Calu3 (cell line): ENCODE measurements around the gene PDE6A. TPM values are rescaled to one million over a fixed set of nuclear protein-coding genes. Genes with fewer than 3 reads are reported as not detected.

ENCODE experiments used
- BruUV-seq: library from RNA; stranded (reverse); fragments of 400-500 nt; replicated peaks from 2 replicates; lab custom pipeline; 2021; lab: Mats Ljungman, UMichigan
- CTCF ChIA-PET: fragments of 300-600 bp; sonication (Branson Sonifier 250); formaldehyde crosslinking; loops from one replicate; lab custom pipeline; 2022; ENCODE audit warnings: antibody characterized with exemption; lab: Charles Lee
- DNase-seq: peaks from one replicate; pipeline ENCODE4 v3.0.0; 2022
- H3K27ac Mint-ChIP-seq: one replicate; pipeline ENCODE4 v1.8.0; 2022; ENCODE audit warnings: mixed read lengths; ENCODE audit not compliant: unreplicated experiment
- H3K27me3 Mint-ChIP-seq: one replicate; pipeline ENCODE4 v1.8.0; 2022; ENCODE audit warnings: mixed read lengths; ENCODE audit not compliant: unreplicated experiment
- H3K36me3 Mint-ChIP-seq: one replicate; pipeline ENCODE4 v1.8.0; 2022; ENCODE audit warnings: mild to moderate bottlenecking, moderate library complexity, mixed read lengths; ENCODE audit not compliant: insufficient read depth, unreplicated experiment
- H3K4me1 Mint-ChIP-seq: one replicate; pipeline ENCODE4 v1.8.0; 2022; ENCODE audit warnings: mild to moderate bottlenecking, low read depth, mixed read lengths; ENCODE audit not compliant: unreplicated experiment
- H3K4me3 Mint-ChIP-seq: one replicate; pipeline ENCODE4 v1.8.0; 2022; ENCODE audit warnings: mild to moderate bottlenecking, low read depth, moderate library complexity, mixed read lengths; ENCODE audit not compliant: unreplicated experiment
- H3K9me3 Mint-ChIP-seq: one replicate; pipeline ENCODE4 v1.8.0; 2022; ENCODE audit warnings: low read depth, mixed read lengths; ENCODE audit not compliant: unreplicated experiment
- CTCF ChIP-seq: fragments of 200-600 bp; IDR thresholded peaks from one replicate; pipeline ENCODE4 v1.8.0; 2022; ENCODE audit warnings: antibody characterized with exemption; ENCODE audit not compliant: unreplicated experiment
- intact Hi-C: fragments of 100-400 bp; cut with micrococcal nuclease; formaldehyde crosslinking; loops from one replicate; pipeline ENCODE4 v1.10.0; 2022; ENCODE audit not compliant: unreplicated experiment
- total RNA-seq: library from RNA; stranded (reverse); gene quantifications from 2 replicates; pipeline ENCODE4 v1.2.3, GENCODE V29; 2022

Gene PDE6A
- total RNA-seq, 1 experiment from 2014 or later = not detected

- intact Hi-C loops = loop anchor here (1.0 to 2.0 kb wide), 3 partner anchors 98 to 192 kb away; partner anchors contain the start of gene PPARGC1B
- CTCF ChIA-PET = interaction anchor here (0.7 to 3.0 kb wide), 18 partner anchors 10 to 273 kb away, joined by 3 to 25 read pairs (median 4); partner anchors contain the start of gene PPARGC1B
- no TSS peak for BruUV-seq
- H3K27me3 Mint-ChIP-seq = no peaks in the 10 kb centered on the region
- H3K4me1 Mint-ChIP-seq = peaks cover 7% of the 10 kb centered on the region
- peak; percentile 92 for DNase-seq
- peak; percentile 77 for TF ChIP-seq CTCF
- H3K27ac Mint-ChIP-seq = peak overlapping the region; percentile 47
- H3K4me3 Mint-ChIP-seq = no peak overlapping the region
- peaks cover 13% of the 10 kb centered on the region for H3K36me3 Mint-ChIP-seq
- no peaks in the 10 kb centered on the region for H3K9me3 Mint-ChIP-seq
These were observed 116.2 kb downstream of the PDE6A start for GRCh38 chr5:149828161-149829011.

- H3K27ac Mint-ChIP-seq = no peak overlapping the region
- H3K36me3 Mint-ChIP-seq = peaks cover 6% of the 10 kb centered on the region
- peaks cover 7% of the 10 kb centered on the region for H3K4me1 Mint-ChIP-seq
- TF ChIP-seq CTCF = no peak
- no peaks in the 10 kb centered on the region for H3K9me3 Mint-ChIP-seq
- H3K4me3 Mint-ChIP-seq = no peak overlapping the region
- CTCF ChIA-PET = interaction anchor here (1.1 to 3.0 kb wide), 7 partner anchors 29 to 195 kb away, joined by 3 to 25 read pairs (median 8); no protein-coding TSS in a partner anchor
- no peaks in the 10 kb centered on the region for H3K27me3 Mint-ChIP-seq
- no peak for DNase-seq
- no TSS peak for BruUV-seq
- intact Hi-C loops = no loop called here
These were observed 117.0 kb downstream of the PDE6A start for GRCh38 chr5:149827546-149827945.

GRCh38 chr5:149827086-149827485 lies 117.5 kb downstream of the PDE6A start:
- intact Hi-C loops = no loop called here
- H3K27me3 Mint-ChIP-seq = no peaks in the 10 kb centered on the region
- BruUV-seq = no TSS peak
- peaks cover 7% of the 10 kb centered on the region for H3K4me1 Mint-ChIP-seq
- DNase-seq = no peak
- no peak for TF ChIP-seq CTCF
- H3K27ac Mint-ChIP-seq = no peak overlapping the region
- H3K36me3 Mint-ChIP-seq = peaks cover 6% of the 10 kb centered on the region
- CTCF ChIA-PET = interaction anchor here (0.6 to 3.0 kb wide), 5 partner anchors 81 to 194 kb away, joined by 3 to 25 read pairs (median 11); no protein-coding TSS in a partner anchor
- H3K9me3 Mint-ChIP-seq = no peaks in the 10 kb centered on the region
- no peak overlapping the region for H3K4me3 Mint-ChIP-seq

GRCh38 chr5:149826574-149826973 lies 118.0 kb downstream of the PDE6A start:
- Mint-ChIP-seq H3K27me3 (no peaks in the 10 kb centered on the region), H3K36me3 (peaks cover 6% of the 10 kb centered on the region), H3K9me3 (no peaks in the 10 kb centered on the region), H3K27ac (no peak overlapping the region), H3K4me3 (no peak overlapping the region), H3K4me1 (peaks cover 7% of the 10 kb centered on the region)
- CTCF ChIA-PET = interaction anchor here (0.5 to 3.0 kb wide), 6 partner anchors 9 to 190 kb away, joined by 3 to 25 read pairs (median 6); no protein-coding TSS in a partner anchor
- intact Hi-C loops = no loop called here
- DNase-seq = no peak
- BruUV-seq = no TSS peak
- TF ChIP-seq CTCF = no peak
